GM21526 (cell line): Measurements from ENCODE around the gene TMEM45B.
"Not testable (repeated sequence)": the region's sequence is repeated elsewhere in the genome, so short reads cannot be mapped to it uniquely, and the experiment has no call there.

ENCODE experiments used
- ATAC-seq: cut with Tn5 transposase; IDR thresholded peaks from one replicate; pipeline ENCODE4 v1.9.1; 2021; ENCODE audit warnings: moderate library complexity; ENCODE audit not compliant: unreplicated experiment, low FRiP score

TMEM45B gene

GRCh38 chr11:129815596-129816461 lies at the start of gene TMEM45B:
TMEM45B (plus strand) TSS chr11:129815848; CDS start chr11:129852483, 36,635 bp downstream.
- ATAC-seq: no peak

DNA sequence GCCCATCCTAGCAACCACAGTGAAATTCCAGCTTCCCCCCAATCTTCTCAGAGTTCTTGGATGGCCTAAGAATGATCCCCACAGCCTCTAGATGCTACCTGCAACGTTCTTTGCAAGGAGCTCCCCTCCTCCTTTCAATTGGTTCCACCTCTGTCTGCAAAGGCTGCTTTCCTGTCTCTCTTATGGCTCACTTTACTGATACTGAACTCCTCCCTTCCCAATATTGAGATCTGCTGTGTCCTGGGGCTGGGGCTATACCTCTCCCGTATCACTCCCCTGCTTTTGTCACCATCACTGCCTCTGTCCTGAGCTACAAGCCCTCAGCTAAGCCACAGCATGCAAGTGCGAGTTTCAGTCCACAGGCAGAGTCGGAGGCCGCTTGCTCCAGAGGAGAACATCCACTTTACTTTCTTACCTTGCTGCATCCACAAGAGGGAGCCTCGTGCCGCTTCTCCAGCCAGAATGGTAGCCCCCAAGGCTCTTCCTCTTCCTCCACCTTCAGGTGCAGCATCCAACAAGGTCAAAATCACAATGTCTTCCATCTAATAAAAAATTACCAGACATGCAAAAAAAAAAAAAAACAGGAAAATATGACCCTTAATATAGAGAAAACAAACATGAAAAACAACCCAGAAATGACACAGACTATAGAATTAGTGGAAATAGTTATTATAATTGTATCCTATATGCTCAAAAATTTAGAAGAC lies 48.6 kb upstream of the TMEM45B start:
- no peak for ATAC-seq

- ATAC-seq: no peak
Measured at GRCh38 chr11:129767827-129768226, 47.8 kb upstream of the TMEM45B start.

DNA sequence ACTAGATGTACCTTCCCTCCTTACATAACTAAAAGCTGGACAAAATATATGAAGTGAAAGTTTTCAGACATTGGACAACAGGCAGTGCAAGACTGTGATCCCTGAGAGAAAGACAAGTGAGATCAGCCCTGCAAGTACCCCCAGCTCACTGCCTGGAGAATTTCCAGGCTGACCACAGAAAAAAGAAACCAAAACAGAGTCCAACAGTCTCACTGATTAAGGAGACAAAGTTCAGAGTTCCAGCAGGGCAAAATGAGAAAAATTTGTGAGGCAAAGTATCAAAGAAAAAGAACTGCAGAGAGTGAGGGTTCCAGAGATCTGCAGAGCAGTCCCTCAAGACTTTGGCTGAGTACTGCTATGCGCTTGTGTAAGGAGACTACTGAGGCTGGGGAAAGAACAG lies 47.3 kb upstream of the TMEM45B start:
- no peak for ATAC-seq

GRCh38 chr11:129769059-129769458 lies 46.6 kb upstream of the TMEM45B start:
- ATAC-seq: no peak

GRCh38 chr11:129770993-129771392 lies 44.7 kb upstream of the TMEM45B start:
- ATAC-seq: no peak

- not testable (repeated sequence) for ATAC-seq
Measured at GRCh38 chr11:129771456-129771855, 44.2 kb upstream of the TMEM45B start.

DNA sequence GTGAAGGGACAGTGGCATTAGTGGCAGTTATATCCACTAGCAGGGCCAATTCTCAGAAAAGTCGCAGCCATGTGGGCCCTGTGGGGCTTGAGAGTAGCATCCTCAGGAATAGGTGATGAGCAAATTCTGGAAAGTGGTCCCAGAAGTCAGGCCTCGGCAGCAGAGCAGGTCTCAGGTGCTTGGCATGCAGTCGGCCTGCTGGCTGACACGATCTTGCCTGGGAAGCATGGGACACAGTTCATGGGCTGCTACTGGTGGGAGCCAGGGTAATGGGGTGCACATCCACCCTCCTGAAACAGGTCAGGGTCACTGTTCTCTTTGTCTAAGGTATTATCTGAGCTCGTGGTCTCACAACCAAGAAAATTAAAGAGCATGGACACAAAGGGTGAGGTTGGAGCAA lies 36.8 kb upstream of the TMEM45B start:
- no peak for ATAC-seq

- no peak for ATAC-seq
Measured at GRCh38 chr11:129779342-129779741, 36.3 kb upstream of the TMEM45B start.

DNA sequence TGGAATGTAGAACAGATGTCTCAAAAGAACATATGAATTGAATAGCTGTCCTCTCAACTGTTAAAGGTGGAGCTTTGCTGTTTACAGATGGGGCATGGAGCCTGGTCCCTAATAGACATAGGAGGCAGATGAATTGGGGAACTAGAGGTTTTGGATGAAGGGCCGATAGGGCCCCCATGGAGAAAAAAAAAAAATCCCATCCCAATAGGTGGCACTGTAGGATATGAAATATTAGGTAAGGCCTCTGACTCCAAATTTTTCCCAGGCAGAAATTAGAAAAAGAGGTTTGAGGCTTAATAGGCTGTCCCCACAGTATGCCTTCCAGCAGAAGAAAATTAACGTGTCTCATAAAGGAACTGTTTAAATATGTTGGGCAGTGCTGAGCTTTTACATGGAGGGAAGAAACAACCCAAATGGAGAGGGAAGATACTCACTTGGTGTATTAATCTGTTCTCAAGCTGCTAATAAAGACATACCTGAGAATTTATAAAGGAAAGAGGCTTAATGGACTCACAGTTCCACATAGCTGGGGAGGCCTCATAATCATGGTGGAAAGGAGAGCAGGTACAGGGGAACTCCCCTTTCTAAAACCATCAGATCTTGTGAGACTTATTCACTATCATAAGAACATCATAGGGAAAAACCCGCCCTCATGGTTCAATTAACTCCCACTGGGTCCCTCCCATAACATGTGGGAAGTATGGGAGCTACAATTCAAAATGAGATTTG lies 30.1 kb upstream of the TMEM45B start:
- ATAC-seq: no peak

DNA sequence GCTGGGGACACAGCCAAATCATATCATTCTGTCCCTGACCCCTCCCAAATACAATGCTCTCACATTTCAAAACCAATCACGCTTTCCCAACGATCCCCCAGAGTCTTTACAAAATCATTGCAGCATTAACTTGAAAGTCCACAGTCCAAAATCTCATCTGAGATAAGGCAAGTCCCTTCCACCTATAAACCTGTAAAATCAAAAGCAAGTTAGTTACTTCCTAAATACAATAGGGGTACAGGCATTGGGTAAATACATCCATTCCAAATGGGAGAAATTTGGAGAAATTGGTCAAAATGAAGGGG lies 29.6 kb upstream of the TMEM45B start:
- ATAC-seq: not testable (repeated sequence)

GRCh38 chr11:129787532-129788155 lies 28.0 kb upstream of the TMEM45B start:
- ATAC-seq: no peak

GRCh38 chr11:129788278-129788677 lies 27.4 kb upstream of the TMEM45B start:
- ATAC-seq: no peak

DNA sequence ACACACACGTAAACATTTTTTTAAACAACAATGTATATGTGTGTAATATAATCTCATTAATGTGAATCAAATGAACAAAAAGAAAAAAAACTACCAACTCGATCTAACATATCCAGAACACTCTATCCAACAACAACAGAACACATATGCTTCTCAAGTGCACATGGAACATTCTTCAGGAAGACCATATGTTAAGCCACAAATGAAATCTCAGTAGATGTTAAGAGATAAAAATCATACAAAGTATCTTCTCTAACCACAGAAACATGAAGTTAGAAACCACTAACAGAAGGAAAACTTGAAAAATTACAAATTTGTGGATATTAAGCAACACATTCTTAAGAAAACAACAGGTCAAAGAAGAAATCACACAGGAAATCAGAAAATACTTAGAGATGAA lies 25.5 kb upstream of the TMEM45B start:
- no peak for ATAC-seq

- ATAC-seq: no peak
Measured at GRCh38 chr11:129791515-129791914, 24.1 kb upstream of the TMEM45B start.

DNA sequence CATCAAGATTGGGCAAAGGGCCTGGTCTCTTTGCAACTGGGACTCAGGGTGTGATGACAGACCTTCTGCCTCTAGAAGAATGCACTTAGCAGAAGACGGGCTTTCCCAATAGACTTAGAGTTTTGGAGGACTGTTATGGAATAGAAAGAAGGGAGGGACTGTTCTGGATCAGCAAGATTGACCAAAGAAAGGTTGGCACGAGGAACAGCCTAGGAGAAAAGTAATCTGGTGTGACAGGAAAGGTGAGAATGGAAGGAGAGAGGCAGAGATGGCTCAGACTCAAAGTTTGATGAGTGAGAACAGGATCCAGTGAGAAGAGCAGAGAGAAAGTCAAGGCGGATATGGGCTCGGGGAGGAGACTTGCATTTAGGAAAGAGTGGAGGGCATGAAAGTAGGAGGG lies 23.0 kb upstream of the TMEM45B start:
- ATAC-seq: no peak

DNA sequence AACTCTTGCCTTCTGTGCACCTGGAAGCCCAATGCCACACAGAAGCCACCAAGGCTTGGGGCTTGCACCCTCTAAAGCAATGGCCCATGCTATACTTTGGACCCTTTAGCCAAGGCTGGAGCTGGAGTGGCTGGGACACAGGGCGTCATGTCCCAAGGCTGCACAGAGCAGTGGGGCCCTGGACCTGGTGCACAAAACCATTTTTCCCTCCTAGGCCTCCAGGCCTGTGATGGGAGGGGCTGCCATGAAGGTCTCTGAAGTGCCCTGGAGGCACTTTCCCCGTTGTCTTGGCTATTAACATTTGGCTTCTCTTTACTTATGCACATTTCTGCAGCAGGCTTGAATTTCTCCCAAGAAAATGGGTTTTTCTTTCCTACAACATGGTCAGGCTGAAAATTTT lies 20.6 kb upstream of the TMEM45B start:
- no peak for ATAC-seq

- ATAC-seq: no peak
Measured at GRCh38 chr11:129798212-129798611, 17.4 kb upstream of the TMEM45B start.

DNA sequence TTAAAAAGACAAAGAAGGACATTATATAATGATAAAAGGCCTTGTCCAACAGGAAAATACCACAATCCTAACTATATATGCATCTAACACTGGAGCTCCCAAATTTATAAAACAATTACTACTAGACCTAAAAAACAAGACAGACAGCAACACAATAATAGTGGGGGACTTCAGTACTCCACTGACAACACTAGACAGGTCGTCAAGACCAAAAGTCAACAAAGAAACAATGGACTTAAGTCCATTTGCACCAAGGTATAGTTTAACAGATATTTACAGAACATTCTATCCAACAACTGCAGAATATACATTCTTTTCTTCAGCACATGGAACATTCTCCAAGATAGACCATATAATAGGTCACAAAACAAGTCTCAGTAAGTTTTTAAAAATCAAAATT lies 15.5 kb upstream of the TMEM45B start:
- not testable (repeated sequence) for ATAC-seq

GRCh38 chr11:129800655-129801054 lies 15.0 kb upstream of the TMEM45B start:
- no peak for ATAC-seq

DNA sequence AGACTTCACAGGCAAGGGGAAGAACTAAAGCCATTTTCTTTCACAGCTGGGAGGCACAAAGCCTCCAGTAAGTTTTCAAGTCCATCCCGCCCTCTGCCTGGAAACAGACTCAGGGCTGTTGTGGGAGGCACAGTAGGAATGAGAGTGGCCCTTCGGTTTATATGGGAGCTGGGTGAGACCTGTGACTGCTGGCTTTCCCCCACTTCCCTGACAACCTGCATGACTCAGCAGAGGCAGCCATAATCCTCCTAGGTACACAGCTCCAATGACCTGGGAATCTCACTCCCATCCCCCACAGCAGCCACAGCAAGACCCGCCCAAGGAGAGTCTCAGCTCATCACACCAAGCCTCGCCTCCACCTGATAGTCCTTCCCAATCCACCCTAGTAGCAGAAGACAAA lies 12.1 kb upstream of the TMEM45B start:
- no peak for ATAC-seq
